Gastrocnemius medialis (tissue), 4 donors: Measurements from ENCODE around the gene GPHA2. TPM values are rescaled to one million over a fixed set of nuclear protein-coding genes. Genes with fewer than 3 reads are reported as not detected.

Experiments
- ATAC-seq, 2 donors: fragments of 150-250 bp; one replicate each; pipeline ENCODE4 v1.9.1; 2016
- DNase-seq, 2 donors: peaks; one replicate each; pipeline ENCODE4 v3.0.0-alpha.2; 2019
- H3K27ac ChIP-seq, 4 donors: fragments of 200-600 bp; sonication (generic); 1 replicate in 1 of 4; 2 replicates in 3 of 4; pipeline ENCODE4 v1.5.1; 2016 to 2018; ENCODE audit warnings: mild to moderate bottlenecking in 2 of 4, moderate library complexity in 1 of 4
- H3K27me3 ChIP-seq, 3 donors: fragments of 200-600 bp; sonication (generic) in 2 of 3; 1 replicate in 1 of 3; 2 replicates in 2 of 3; pipeline versions ENCODE4 v1.5.1 to v1.6.0; 2016 to 2019; ENCODE audit warnings: mild to moderate bottlenecking in 1 of 3, moderate library complexity in 1 of 3
- H3K36me3 ChIP-seq, 2 donors: fragments of 200-600 bp; sonication (generic) in 1 of 2; one replicate each; pipeline ENCODE4 v1.5.1; 2017 to 2018
- H3K4me1 ChIP-seq, 2 donors: fragments of 200-600 bp; sonication (generic) in 1 of 2; one replicate each; pipeline ENCODE4 v1.5.1; 2016 to 2017; ENCODE audit warnings: mild to moderate bottlenecking in 2 of 2
- H3K4me3 ChIP-seq, 4 donors: fragments of 200-600 bp; sonication (generic) in 3 of 4; 1 replicate in 1 of 4; 2 replicates in 3 of 4; pipeline ENCODE4 v1.5.1; 2016 to 2019; ENCODE audit warnings: mild to moderate bottlenecking in 2 of 4
- H3K9me3 ChIP-seq, 3 donors: fragments of 200-600 bp; sonication (generic) in 2 of 3; 1 replicate in 1 of 3; 2 replicates in 2 of 3; pipeline ENCODE4 v1.5.1; 2016 to 2019
- POLR2A ChIP-seq, 2 donors: fragments of 450-650 bp; IDR thresholded peaks; one replicate each; pipeline ENCODE4 v1.6.1; 2017; ENCODE audit warnings: antibody characterized with exemption in 2 of 2, mild to moderate bottlenecking in 2 of 2, moderate library complexity in 2 of 2
- in situ Hi-C, 4 donors: fragments of 200-750 bp; cut with MboI; loops; one replicate each; pipeline versions ENCODE4 v1.15.0 to v1.8.0; 2017; ENCODE audit warnings: low sequenced_read_pairs in 4 of 4
- intact Hi-C: fragments of 100-400 bp; cut with DNase I; formaldehyde crosslinking; loops from one replicate; pipeline ENCODE4 v1.15.1; 2023; ENCODE audit warnings: low total_unique reads
- total RNA-seq, 4 donors: library from RNA; depleted of rRNA; stranded (reverse); fragments of >200 nt; gene quantifications; one replicate each; pipeline versions ENCODE4 v1.1.0 to v1.2.3, GENCODE V29; 2016
- TF ChIP-seq, protein P1 (sequence below), 5 experiments: fragments of 450-650 bp in 3 of 5; fragments of 200-600 bp in 2 of 5; sonication (generic) in 2 of 5; IDR thresholded peaks in 4 of 5; conservative IDR thresholded peaks in 1 of 5; 1 replicate in 4 of 5; 2 replicates in 1 of 5; pipeline ENCODE4 v1.5.1; 2016 to 2019; ENCODE audit warnings: antibody characterized with exemption in 5 of 5, mild to moderate bottlenecking in 3 of 5, moderate library complexity in 3 of 5

The GPHA2 gene
- total RNA-seq, 4 donors from 2014 or later: not detected

DNA sequence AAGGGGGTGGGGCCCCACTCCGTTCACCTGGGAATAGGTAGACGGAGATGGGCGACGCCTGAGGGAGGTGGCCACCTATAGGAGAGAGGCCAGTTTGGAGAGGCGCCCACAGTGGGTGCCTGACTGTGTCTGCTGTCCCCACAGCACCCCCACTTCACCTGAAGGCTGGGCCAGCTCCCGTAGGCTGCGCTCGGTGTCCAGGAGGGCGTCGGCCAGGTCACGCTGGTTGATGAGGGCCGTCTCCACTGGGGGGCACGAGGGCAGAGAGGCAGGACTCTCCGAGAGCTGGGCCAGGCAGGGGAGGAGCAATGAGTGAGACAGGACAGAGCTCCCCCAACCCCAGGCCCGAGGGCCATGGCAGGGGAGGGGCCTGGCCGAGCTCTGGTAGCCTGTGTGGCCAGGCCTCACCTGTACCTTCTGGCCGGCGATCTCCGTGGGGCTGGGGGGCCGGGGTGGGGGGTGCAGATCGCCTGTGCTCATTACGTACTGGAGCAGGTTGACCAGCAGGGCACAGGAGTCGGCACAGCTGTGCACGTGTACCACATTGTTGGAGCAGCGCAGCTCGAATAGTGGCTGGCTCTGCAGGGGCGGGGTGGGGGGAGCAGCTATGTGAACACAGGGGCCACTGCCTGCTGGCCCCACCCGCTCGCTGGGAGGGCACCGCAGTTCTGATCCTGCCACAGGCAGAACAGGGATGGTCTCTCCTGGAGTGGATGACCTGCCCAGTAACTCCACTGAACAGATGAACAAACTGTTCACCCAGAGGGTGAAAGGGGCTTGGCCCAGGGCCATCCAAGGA is 33.4 kb downstream of the GPHA2 start:
- no peak for DNase-seq
- TF ChIP-seq, protein P1, sequence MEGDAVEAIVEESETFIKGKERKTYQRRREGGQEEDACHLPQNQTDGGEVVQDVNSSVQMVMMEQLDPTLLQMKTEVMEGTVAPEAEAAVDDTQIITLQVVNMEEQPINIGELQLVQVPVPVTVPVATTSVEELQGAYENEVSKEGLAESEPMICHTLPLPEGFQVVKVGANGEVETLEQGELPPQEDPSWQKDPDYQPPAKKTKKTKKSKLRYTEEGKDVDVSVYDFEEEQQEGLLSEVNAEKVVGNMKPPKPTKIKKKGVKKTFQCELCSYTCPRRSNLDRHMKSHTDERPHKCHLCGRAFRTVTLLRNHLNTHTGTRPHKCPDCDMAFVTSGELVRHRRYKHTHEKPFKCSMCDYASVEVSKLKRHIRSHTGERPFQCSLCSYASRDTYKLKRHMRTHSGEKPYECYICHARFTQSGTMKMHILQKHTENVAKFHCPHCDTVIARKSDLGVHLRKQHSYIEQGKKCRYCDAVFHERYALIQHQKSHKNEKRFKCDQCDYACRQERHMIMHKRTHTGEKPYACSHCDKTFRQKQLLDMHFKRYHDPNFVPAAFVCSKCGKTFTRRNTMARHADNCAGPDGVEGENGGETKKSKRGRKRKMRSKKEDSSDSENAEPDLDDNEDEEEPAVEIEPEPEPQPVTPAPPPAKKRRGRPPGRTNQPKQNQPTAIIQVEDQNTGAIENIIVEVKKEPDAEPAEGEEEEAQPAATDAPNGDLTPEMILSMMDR (IDR thresholded peaks at IDR 0.05 in 4 of 5, conservative IDR thresholded peaks at IDR 0.05 in 1 of 5): no peak
- no peak for TF ChIP-seq POLR2A (IDR thresholded peaks at IDR 0.05)
- Histone ChIP-seq H3K27ac (no peak overlapping the region), H3K4me1 (no peaks in the 10 kb centered on the region), H3K27me3 (no peaks in the 10 kb centered on the region), H3K36me3 (peaks cover 7 to 84% of the 10 kb centered on the region in 2 donors), H3K4me3 (no peak overlapping the region), H3K9me3 (no peaks in the 10 kb centered on the region)
- in situ Hi-C loops: no loop called here
- no peak for ATAC-seq
- intact Hi-C loops: no loop called here

DNA sequence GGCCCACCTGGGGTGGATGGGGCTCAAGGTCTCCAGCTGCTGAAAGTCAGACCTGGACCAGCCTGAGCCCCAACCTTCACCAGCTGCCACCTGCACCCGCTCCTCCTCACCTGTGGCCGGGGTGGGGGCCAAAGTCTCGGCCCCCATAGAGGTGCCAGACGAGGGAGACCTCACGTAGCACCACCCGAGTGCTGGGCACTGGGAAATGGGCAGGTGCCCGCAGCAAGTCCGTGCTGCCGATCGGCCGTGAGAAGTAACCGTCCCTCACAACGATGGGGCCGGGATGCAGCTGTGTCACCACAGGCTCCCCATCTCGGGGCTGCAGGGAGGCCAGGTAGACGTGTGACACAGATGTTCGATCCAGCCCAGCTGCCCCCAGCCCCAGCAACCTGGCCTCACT is 34.9 kb downstream of the GPHA2 start:
- Histone ChIP-seq H3K27me3 (no peaks in the 10 kb centered on the region), H3K36me3 (peaks cover 7 to 76% of the 10 kb centered on the region in 2 donors), H3K4me1 (no peaks in the 10 kb centered on the region), H3K9me3 (no peaks in the 10 kb centered on the region), H3K4me3 (no peak overlapping the region), H3K27ac (no peak overlapping the region)
- intact Hi-C loops: no loop called here
- in situ Hi-C loops: no loop called here
- TF ChIP-seq POLR2A (IDR thresholded peaks at IDR 0.05): no peak
- TF ChIP-seq, protein P1 (IDR thresholded peaks at IDR 0.05 in 4 of 5, conservative IDR thresholded peaks at IDR 0.05 in 1 of 5): no peak
- ATAC-seq (no peak), DNase-seq (no peak)

DNA sequence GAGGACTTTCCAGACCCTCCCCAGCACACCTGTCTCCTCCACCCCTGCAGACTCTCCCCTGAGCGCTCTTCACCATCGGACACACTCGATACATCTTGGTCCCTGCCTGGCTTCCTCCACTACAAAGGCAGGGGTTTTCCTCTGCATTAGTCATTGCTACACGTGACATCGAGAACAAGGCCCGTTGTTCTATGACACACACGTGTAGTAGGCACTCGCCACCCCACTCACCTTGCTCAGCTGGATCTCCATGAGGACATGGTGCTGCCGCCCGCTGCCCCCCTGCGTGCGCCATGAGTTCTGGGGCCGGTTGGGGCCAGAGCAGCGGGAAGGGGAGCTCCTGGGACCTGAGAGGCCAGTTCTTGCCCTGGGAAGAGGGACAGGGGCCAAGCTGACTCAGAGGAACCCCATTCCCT is 35.4 kb downstream of the GPHA2 start:
- Histone ChIP-seq H3K27ac (no peak overlapping the region), H3K4me1 (no peaks in the 10 kb centered on the region), H3K4me3 (no peak overlapping the region), H3K36me3 (peaks cover 7 to 71% of the 10 kb centered on the region in 2 donors), H3K9me3 (no peaks in the 10 kb centered on the region), H3K27me3 (no peaks in the 10 kb centered on the region)
- TF ChIP-seq, protein P1 (IDR thresholded peaks at IDR 0.05 in 4 of 5, conservative IDR thresholded peaks at IDR 0.05 in 1 of 5): no peak
- intact Hi-C loops (no loop called here), in situ Hi-C loops (no loop called here)
- ATAC-seq (no peak), DNase-seq (no peak)

DNA sequence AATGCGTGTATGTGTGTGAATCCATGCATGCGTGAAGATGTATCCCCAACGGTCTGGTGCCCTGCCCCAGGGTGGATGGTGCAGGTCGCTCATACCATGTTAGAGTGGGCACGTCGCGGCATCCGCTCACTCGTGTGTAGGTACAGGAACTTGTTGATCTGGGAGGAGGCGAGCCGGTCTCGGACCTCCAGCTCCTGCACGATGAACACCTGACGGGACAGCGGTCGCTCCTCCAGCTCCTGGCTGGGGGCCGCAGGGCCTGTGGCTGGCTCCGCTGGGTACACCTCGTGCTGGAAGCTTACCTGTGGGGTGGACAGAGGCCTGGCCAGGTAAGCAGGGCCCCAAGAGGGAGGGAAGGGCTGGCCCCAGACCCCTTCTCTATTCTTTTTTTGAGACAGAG is 37.2 kb downstream of the GPHA2 start:
- no peaks in the 10 kb centered on the region for H3K27me3 ChIP-seq
- in situ Hi-C loops (no loop called here), intact Hi-C loops (no loop called here)
- peaks cover 7 to 63% of the 10 kb centered on the region in 2 donors for H3K36me3 ChIP-seq
- no peak for DNase-seq
- TF ChIP-seq, protein P1 (IDR thresholded peaks at IDR 0.05 in 4 of 5, conservative IDR thresholded peaks at IDR 0.05 in 1 of 5): no peak
- no peak for TF ChIP-seq POLR2A (IDR thresholded peaks at IDR 0.05)
- H3K4me3 ChIP-seq: no peak overlapping the region
- H3K9me3 ChIP-seq: no peaks in the 10 kb centered on the region
- no peak for ATAC-seq
- no peak overlapping the region for H3K27ac ChIP-seq
- peaks cover 0 to 4% of the 10 kb centered on the region in 2 donors for H3K4me1 ChIP-seq
